ENCODE results near the gene MIS12. TPM values are rescaled to one million over a fixed set of nuclear protein-coding genes. Genes with fewer than 3 reads are reported as not detected.

MIS12 gene
- polyA plus RNA-seq (2013, experiment 1 of 2): 24.0 TPM
- polyA plus RNA-seq (2013, experiment 2 of 2): 25.1 TPM

- H4K91ac ChIP-seq (ENCODE audit: low read depth, low read length, poor library complexity): no peak within 1 kb of the TSS
- peaks cover 20 to 79% of the 10 kb centered on the region in 2 donors for H3K36me3 ChIP-seq (replicated peaks in 1 of 2; ENCODE audit: control insufficient read depth in 2 of 2, insufficient read depth in 2 of 2, low read length in 2 of 2)
- H3K4me3 ChIP-seq (ENCODE audit: low read length in 2 of 2): peak within 1 kb of the TSS; percentile 91 to 100
- H2BK15ac ChIP-seq (ENCODE audit: low read length): peak within 1 kb of the TSS; percentile 20
- peaks cover 0 to 21% of the 10 kb centered on the region in 2 donors for H3K9me3 ChIP-seq (replicated peaks in 1 of 2; ENCODE audit: control insufficient read depth in 2 of 2, insufficient read depth in 1 of 2, low read depth in 1 of 2, low read length in 2 of 2)
- no CpG with 5 or more reads among the region's 77 CpGs for WGBS, 2 donors (ENCODE audit: extremely low coverage in 2 of 2, insufficient read length in 2 of 2, insufficient replicate concordance in 1 of 2)
- H2AFZ ChIP-seq (ENCODE audit: low read length): peak within 1 kb of the TSS; percentile 96
- H3K4me2 ChIP-seq (ENCODE audit: insufficient read depth, low read length, poor library complexity, severe bottlenecking): peak within 1 kb of the TSS; percentile 78
- H3K14ac ChIP-seq (ENCODE audit: low read length): peak within 1 kb of the TSS; percentile 73
- peak within 1 kb of the TSS; percentile 98 for H3K18ac ChIP-seq (ENCODE audit: low read length)
- peak within 1 kb of the TSS; percentile 94 for H3K23ac ChIP-seq (ENCODE audit: low read depth, low read length, poor library complexity)
- no peaks in the 10 kb centered on the region for H3K27me3 ChIP-seq (ENCODE audit: control insufficient read depth in 3 of 3, insufficient read depth in 3 of 3, low read depth in 1 of 3, low read length in 3 of 3)
- peak within 1 kb of the TSS; percentile 87 for H2BK5ac ChIP-seq (ENCODE audit: low read length)
- H2BK12ac ChIP-seq (ENCODE audit: low read length): no peak within 1 kb of the TSS
- no peak within 1 kb of the TSS for H3K4ac ChIP-seq (ENCODE audit: low read length)
- H3K79me1 ChIP-seq (ENCODE audit: low read depth, low read length): peaks cover 3% of the 10 kb centered on the region
- DNase-seq (ENCODE audit: low spot score): peak; percentile 98
- H3K4me1 ChIP-seq (ENCODE audit: control insufficient read depth in 2 of 2, insufficient read depth in 1 of 2, low read depth in 1 of 2, low read length in 2 of 2): peaks cover 3 to 6% of the 10 kb centered on the region in 2 donors
- H3K27ac ChIP-seq (replicated peaks; ENCODE audit: low read length): peak within 1 kb of the TSS; percentile 100
- peak within 1 kb of the TSS; percentile 71 for H2AK5ac ChIP-seq (ENCODE audit: low read depth, low read length)
- peak within 1 kb of the TSS; percentile 99 for H3K9ac ChIP-seq (ENCODE audit: low read depth, low read length, poor library complexity)
- H4K8ac ChIP-seq (ENCODE audit: low read depth, low read length): no peak within 1 kb of the TSS
- H2BK120ac ChIP-seq (ENCODE audit: low read depth, low read length): no peak within 1 kb of the TSS
These were observed at the start of gene MIS12 for GRCh38 chr17:5486206-5487124. MIS12 (plus strand) TSS chr17:5486566; CDS start chr17:5488863, 2,297 bp downstream.

DNA sequence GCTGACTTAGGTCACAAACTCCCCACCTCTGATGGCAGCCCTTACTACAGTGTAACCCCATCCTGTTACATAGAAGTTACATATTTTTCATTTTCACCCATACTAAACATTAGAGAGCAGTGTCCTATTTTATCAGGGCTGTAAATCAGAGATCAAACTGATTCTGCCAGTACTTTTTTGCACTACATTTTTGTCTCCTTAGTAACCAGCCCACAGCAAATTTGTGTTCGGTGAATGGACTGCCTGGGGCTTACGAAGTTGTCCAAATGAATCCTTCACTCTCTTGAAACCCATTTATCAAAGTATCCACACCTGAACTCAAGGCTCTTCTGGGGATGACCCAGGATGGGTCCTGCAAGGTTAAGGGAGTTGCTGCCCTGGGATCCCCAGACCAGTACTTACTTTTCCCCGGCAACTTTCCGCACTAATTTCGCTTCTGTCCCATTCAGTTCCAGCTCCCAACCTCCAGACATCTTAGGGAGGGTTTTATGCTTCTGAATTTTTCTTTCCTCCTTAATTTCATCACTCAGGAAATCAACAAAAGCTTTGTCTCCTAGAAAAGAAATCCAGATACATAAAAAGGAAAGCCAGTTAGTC is 48.5 kb upstream of the MIS12 start:
- H3K36me3 ChIP-seq (replicated peaks in 1 of 2; ENCODE audit: control insufficient read depth in 2 of 2, insufficient read depth in 2 of 2, low read length in 2 of 2): peaks cover 30 to 78% of the 10 kb centered on the region in 2 donors

GRCh38 chr17:5438716-5439445 is 47.5 kb upstream of the MIS12 start, which contains the start of gene C1QBP:
C1QBP (minus strand) TSS chr17:5439155; CDS start chr17:5439073, 82 bp downstream.
- no peak within 1 kb of the TSS for H3K4ac ChIP-seq (ENCODE audit: low read length)
- DNase-seq (ENCODE audit: low spot score): peak; percentile 93
- H3K9ac ChIP-seq (ENCODE audit: low read depth, low read length, poor library complexity): peak within 1 kb of the TSS; percentile 98
- peak within 1 kb of the TSS; percentile 68 for H3K4me2 ChIP-seq (ENCODE audit: insufficient read depth, low read length, poor library complexity, severe bottlenecking)
- H2BK12ac ChIP-seq (ENCODE audit: low read length): no peak within 1 kb of the TSS
- peak within 1 kb of the TSS; percentile 94 for H3K23ac ChIP-seq (ENCODE audit: low read depth, low read length, poor library complexity)
- peak within 1 kb of the TSS; percentile 97 for H3K18ac ChIP-seq (ENCODE audit: low read length)
- peak within 1 kb of the TSS; percentile 78 for H4K8ac ChIP-seq (ENCODE audit: low read depth, low read length)
- H3K27me3 ChIP-seq (ENCODE audit: control insufficient read depth in 3 of 3, insufficient read depth in 3 of 3, low read depth in 1 of 3, low read length in 3 of 3): no peaks in the 10 kb centered on the region
- peak within 1 kb of the TSS; percentile 33 for H2AK5ac ChIP-seq (ENCODE audit: low read depth, low read length)
- peak within 1 kb of the TSS; percentile 91 to 99 for H3K4me3 ChIP-seq (ENCODE audit: low read length in 2 of 2)
- H3K36me3 ChIP-seq (replicated peaks in 1 of 2; ENCODE audit: control insufficient read depth in 2 of 2, insufficient read depth in 2 of 2, low read length in 2 of 2): peaks cover 28 to 77% of the 10 kb centered on the region in 2 donors
- H3K4me1 ChIP-seq (ENCODE audit: control insufficient read depth in 2 of 2, insufficient read depth in 1 of 2, low read depth in 1 of 2, low read length in 2 of 2): peaks cover 1 to 8% of the 10 kb centered on the region in 2 donors
- no CpG with 5 or more reads among the region's 75 CpGs for WGBS, 2 donors (ENCODE audit: extremely low coverage in 2 of 2, insufficient read length in 2 of 2, insufficient replicate concordance in 1 of 2)
- H2BK120ac ChIP-seq (ENCODE audit: low read depth, low read length): no peak within 1 kb of the TSS
- H3K14ac ChIP-seq (ENCODE audit: low read length): no peak within 1 kb of the TSS
- peak within 1 kb of the TSS; percentile 89 for H2AFZ ChIP-seq (ENCODE audit: low read length)
- H2BK15ac ChIP-seq (ENCODE audit: low read length): no peak within 1 kb of the TSS
- no peak within 1 kb of the TSS for H4K91ac ChIP-seq (ENCODE audit: low read depth, low read length, poor library complexity)
- peak within 1 kb of the TSS; percentile 49 for H3K27ac ChIP-seq (replicated peaks; ENCODE audit: low read length)
- peaks cover 3% of the 10 kb centered on the region for H3K79me1 ChIP-seq (ENCODE audit: low read depth, low read length)
- no peaks in the 10 kb centered on the region for H3K9me3 ChIP-seq (replicated peaks in 1 of 2; ENCODE audit: control insufficient read depth in 2 of 2, insufficient read depth in 1 of 2, low read depth in 1 of 2, low read length in 2 of 2)
- H2BK5ac ChIP-seq (ENCODE audit: low read length): no peak within 1 kb of the TSS

More for the DNA sequence above, 48.5 kb upstream of the MIS12 start:
- Histone ChIP-seq H3K9ac (ENCODE audit: low read depth, low read length, poor library complexity) (no peak overlapping the region), H3K79me1 (ENCODE audit: low read depth, low read length) (peaks cover 3% of the 10 kb centered on the region), H3K9me3 (replicated peaks in 1 of 2; ENCODE audit: control insufficient read depth in 2 of 2, insufficient read depth in 1 of 2, low read depth in 1 of 2, low read length in 2 of 2) (no peaks in the 10 kb centered on the region), H3K4me1 (ENCODE audit: control insufficient read depth in 2 of 2, insufficient read depth in 1 of 2, low read depth in 1 of 2, low read length in 2 of 2) (peaks cover 1 to 8% of the 10 kb centered on the region in 2 donors), H2AFZ (ENCODE audit: low read length) (no peak overlapping the region), H2BK5ac (ENCODE audit: low read length) (no peak overlapping the region), H3K4me3 (ENCODE audit: low read length in 2 of 2) (peak overlapping the region in 1 of 2 donors; percentile 91), H2BK15ac (ENCODE audit: low read length) (no peak overlapping the region), H3K27ac (replicated peaks; ENCODE audit: low read length) (no peak overlapping the region), H4K91ac (ENCODE audit: low read depth, low read length, poor library complexity) (no peak overlapping the region), H2AK5ac (ENCODE audit: low read depth, low read length) (no peak overlapping the region), H2BK120ac (ENCODE audit: low read depth, low read length) (no peak overlapping the region), H4K8ac (ENCODE audit: low read depth, low read length) (no peak overlapping the region), H3K23ac (ENCODE audit: low read depth, low read length, poor library complexity) (no peak overlapping the region), H2BK12ac (ENCODE audit: low read length) (no peak overlapping the region), H3K4me2 (ENCODE audit: insufficient read depth, low read length, poor library complexity, severe bottlenecking) (no peak overlapping the region), H3K4ac (ENCODE audit: low read length) (no peak overlapping the region), H3K18ac (ENCODE audit: low read length) (no peak overlapping the region), H3K14ac (ENCODE audit: low read length) (no peak overlapping the region), H3K27me3 (ENCODE audit: control insufficient read depth in 3 of 3, insufficient read depth in 3 of 3, low read depth in 1 of 3, low read length in 3 of 3) (no peaks in the 10 kb centered on the region)
- WGBS, 2 donors (ENCODE audit: extremely low coverage in 2 of 2, insufficient read length in 2 of 2, insufficient replicate concordance in 1 of 2): no CpG with 5 or more reads among the region's 5 CpGs
- no peak for DNase-seq (ENCODE audit: low spot score)
